GM12891 (cell line): Measurements from ENCODE around the gene PABPC3.
A peak's percentile ranks its signal among the peaks of the same experiment; 100 is the strongest.

ENCODE experiments used
- DNase-seq: peaks from one replicate; pipeline ENCODE4 v3.0.0; 2011; ENCODE audit warnings: low spot score; ENCODE audit not compliant: insufficient read length
- FAIRE-seq: peaks from 2 replicates; lab custom pipeline; 2011; peaks lifted over from hg19 to GRCh38; lab: Jason Lieb, UNC
- PAX5 ChIP-seq: IDR thresholded peaks from 2 replicates; pipeline ENCODE4 v1.6.1; 2011; ENCODE audit warnings: low read length, moderate library complexity, mild to moderate bottlenecking; ENCODE audit not compliant: insufficient read depth, severe bottlenecking
- POLR2A ChIP-seq: IDR thresholded peaks from 2 replicates; pipeline ENCODE4 v1.6.1; 2011; ENCODE audit warnings: low read depth, low read length, control low read depth
- POLR2AphosphoS5 ChIP-seq: IDR thresholded peaks from 2 replicates; pipeline ENCODE4 v1.6.1; 2011; ENCODE audit warnings: low read depth, low read length, control low read depth
- POU2F2 ChIP-seq: IDR thresholded peaks from 2 replicates; pipeline ENCODE4 v1.6.1; 2011; ENCODE audit warnings: low read depth, mild to moderate bottlenecking, control low read depth, low read length, moderate library complexity
- SPI1 ChIP-seq: IDR thresholded peaks from 2 replicates; pipeline ENCODE4 v1.6.1; 2011; ENCODE audit warnings: low read depth, low read length, control low read depth
- TAF1 ChIP-seq: IDR thresholded peaks from 2 replicates; pipeline ENCODE4 v1.6.1; 2011; ENCODE audit warnings: low read depth, low read length, control low read depth

Gene PABPC3

DNA sequence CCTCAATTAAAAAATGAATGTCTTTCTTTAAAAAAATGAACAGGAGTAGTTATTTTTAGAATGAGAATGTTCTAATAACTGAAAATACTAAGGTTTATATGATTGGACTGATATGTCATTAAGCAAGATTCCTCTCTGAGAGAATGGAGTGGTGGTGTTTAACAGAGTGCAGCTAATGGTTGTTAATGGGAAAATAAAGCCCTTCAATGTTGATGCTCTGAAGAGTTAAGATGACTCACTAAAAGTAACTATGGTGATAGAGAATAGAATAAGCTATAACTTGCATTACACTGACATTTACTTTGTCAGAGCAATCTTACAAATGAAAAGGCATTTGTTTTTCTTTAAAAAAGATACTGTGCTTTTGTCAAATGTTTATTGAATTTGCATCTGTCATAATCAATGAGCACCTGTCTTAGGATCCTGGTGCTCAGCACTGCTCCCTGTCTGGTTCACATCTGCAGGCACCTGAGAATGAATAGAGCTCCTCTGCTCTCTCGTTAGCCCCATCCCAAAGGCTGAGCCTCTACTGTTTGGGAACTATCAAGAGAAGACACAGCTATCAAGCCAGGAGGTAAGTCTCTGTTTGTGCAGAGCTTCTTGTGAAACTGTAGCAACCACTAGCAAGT, 15.1 kb downstream of the PABPC3 start:
- no peak for DNase-seq
- TF ChIP-seq TAF1, result no peak
- TF ChIP-seq PAX5, result no peak
- no peak for TF ChIP-seq POU2F2
- TF ChIP-seq POLR2AphosphoS5, result no peak
- TF ChIP-seq POLR2A, result no peak
- TF ChIP-seq SPI1, result no peak
- no peak for FAIRE-seq

DNA sequence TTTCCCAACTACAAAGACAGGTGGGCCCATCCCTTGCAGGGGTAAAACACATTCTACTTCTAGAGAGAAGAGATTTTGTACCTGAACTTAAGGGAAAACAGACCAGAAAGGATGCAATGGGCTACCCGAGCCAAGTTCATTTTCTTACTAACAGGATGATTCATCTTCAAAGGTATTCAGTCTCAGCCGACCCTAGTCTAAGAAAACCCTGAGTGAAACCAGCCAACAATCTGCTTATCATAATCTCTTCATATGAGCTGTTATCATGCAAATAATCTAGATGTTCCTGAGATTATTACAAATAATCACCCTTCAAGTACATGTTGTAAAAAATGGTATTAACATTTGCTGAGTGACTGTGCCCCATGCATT, 15.6 kb downstream of the PABPC3 start:
- FAIRE-seq (no peak), DNase-seq (no peak)
- no peak for TF ChIP-seq POLR2A
- no peak for TF ChIP-seq SPI1
- no peak for TF ChIP-seq POLR2AphosphoS5
- no peak for TF ChIP-seq POU2F2
- TF ChIP-seq TAF1, result no peak
- TF ChIP-seq PAX5, result no peak

DNA sequence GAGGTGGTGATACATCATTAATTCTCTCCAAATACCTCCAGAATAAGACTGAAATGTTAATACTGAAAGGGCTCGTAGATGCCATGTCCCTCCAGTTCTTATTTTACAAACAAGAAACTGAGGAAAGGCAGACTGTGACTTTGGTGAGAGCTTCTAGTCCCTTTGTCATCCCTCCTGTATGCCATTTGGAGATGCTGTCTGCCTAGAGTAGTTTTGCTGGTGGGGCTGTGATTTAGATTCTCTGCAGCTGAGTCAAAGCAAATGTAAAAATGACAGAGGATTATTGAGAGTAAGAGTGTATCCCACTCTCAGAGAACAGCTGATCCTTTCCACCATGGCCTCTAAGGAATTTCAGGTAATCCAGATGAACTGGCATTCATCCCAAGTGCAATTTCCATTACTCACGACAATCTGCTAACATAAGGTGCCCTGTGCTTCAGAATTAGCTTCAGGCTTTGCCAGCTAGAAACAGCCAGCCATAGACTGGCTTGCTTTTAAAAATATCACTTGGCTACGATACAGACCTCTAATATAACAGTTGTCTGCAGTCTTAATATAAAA, 16.8 kb downstream of the PABPC3 start:
- DNase-seq (no peak), FAIRE-seq (no peak)
- TF ChIP-seq POLR2AphosphoS5 (no peak), TAF1 (no peak), POU2F2 (no peak), POLR2A (no peak), SPI1 (no peak), PAX5 (no peak)

DNA sequence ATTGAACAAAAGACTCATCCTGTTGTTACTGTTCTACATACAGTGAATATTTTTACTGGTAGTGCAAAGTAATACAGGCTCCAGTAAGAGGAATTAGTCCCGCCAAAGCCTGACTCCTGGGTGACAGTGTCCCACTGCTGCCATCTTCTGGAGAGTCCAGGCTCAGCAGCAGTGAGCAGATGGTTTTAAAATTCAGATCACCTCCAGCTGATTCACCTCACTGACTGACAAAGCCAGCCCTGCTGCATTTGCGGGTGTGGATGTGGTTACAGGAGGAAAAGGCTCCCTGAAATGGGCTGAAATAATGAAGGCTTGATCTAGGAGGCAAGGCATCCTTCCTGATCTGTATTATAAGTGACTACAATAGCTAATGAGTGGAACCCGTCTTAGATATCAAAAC, 18.3 kb downstream of the PABPC3 start:
- DNase-seq (peak; percentile 43), FAIRE-seq (peak; percentile 76)
- TF ChIP-seq POU2F2 (0 out of 2 replicates have a peak, but pooled peaks have one; percentile 26), SPI1 (no peak)

DNA sequence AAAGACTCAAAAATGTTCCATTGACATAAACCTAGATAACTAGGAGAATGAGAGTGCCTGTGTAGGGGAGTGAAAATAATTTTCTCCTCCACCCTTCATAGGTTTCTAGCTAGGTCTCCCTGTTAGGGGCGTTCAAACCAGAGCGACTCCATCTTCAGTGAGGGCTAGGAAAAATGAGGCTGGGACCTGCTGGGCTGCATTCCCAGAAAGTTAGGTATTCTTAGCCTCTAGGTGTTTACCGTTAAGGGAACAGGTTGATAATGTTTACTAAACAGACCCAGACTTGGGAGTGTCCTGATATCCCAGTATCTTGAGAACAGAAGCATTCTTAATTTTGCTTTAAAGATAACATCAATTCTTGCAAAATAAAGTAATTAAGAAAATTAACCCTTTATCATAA, 20.1 kb downstream of the PABPC3 start:
- no peak for FAIRE-seq
- no peak for DNase-seq
- TF ChIP-seq SPI1 (no peak), TAF1 (no peak), POU2F2 (no peak), PAX5 (no peak), POLR2A (no peak), POLR2AphosphoS5 (no peak)

DNA sequence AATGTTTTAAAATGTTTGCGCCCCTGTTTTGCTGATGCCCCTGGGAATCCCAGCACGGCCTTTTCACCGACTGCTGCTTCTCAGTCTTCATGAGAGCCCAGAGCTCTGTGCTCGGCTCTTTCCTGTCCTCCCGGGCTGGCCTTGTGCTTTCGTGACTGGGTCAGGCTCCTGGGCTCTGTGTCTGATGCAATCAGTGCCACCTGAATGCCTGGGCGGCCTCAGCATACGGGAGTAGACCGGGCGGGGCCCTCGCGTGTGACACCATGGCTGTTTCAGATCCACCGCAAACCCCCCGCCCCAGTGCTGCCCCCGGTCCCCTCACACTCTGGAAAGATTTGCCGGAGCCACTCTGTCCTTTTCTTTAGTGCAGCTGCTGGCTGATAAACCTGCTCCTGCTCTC, 21.4 kb downstream of the PABPC3 start:
- no peak for FAIRE-seq
- DNase-seq, result no peak
- TF ChIP-seq POU2F2 (no peak), POLR2AphosphoS5 (no peak), TAF1 (no peak), POLR2A (no peak), PAX5 (no peak), SPI1 (no peak)

DNA sequence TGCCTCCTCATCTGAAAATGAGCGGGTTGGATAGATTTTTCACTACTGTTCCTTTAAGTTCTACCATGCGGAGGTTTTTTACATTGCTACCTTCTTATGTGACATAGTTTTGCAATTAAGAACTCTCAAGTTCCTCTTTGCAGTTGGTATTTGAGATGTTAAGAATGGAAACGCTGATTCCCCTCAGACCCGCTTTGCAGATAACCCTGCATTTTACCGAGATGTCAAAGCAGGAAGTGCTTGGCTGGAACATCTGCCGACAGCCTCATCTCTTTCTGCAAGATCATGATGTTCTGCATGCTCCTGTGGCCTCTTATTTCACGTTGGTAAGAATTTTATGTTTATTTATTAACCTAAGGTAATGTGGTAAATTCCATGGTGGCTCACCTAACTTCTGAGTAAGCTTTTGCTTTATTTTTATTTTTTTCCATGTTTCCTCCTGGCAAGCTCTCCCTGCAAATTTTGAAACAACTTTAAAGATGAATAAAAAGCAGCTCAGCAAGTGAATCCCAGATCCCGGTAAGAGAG, 22.5 kb downstream of the PABPC3 start:
- no peak for TF ChIP-seq TAF1
- peak; percentile 53 for TF ChIP-seq SPI1
- DNase-seq (no peak), FAIRE-seq (no peak)

DNA sequence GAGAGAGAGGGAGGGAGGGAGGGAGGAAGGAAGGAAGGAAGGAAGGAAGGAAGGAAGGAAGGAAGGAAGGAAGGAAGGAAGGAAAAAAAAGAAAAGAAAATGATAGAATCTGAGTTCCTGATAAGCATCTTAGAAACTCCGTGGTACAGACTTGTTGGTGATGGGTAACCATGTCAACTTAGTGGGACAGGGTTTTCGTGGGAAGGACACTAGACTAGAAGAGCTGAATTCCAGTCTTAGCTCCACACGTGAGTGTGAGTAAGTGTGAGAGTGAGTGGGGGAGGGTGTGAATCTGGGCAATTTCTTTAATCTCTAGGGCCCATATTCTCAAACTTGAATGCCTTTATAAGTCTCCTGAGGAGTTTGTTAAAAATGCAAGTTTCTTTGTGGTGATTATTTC, 35.0 kb downstream of the PABPC3 start:
- FAIRE-seq (no peak), DNase-seq (no peak)
- no peak for TF ChIP-seq SPI1
- TF ChIP-seq POLR2AphosphoS5, result no peak
- TF ChIP-seq POU2F2, result no peak
- TF ChIP-seq TAF1, result no peak
- TF ChIP-seq POLR2A, result no peak
- TF ChIP-seq PAX5, result no peak

DNA sequence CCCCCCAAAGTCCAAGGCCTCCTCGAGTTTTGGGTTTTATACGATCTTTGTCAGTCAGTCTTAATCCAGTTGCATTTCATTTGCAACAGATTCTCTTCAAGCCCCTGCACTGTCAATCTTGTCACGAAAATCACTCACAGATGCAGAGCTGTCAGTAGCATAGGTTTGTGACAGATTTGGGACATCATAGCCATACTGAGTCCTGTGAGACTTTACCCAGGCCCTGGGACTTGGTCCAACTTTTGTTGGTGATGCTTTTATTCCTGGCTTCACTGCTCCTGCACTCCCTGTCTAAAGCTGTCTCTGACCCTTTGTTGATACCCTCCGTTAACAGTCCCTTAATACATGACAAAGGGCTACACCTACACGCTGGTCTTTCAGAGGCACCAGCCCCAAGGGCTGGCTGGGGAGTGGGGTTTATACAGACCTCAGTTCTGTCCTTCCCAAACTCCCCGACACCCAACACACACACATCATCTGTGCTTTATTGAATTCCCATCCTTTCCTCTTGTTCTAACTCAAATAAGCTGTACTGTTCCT, 36.0 kb downstream of the PABPC3 start:
- DNase-seq (no peak), FAIRE-seq (no peak)
- TF ChIP-seq POLR2A (no peak), TAF1 (no peak), SPI1 (no peak), POLR2AphosphoS5 (no peak)

DNA sequence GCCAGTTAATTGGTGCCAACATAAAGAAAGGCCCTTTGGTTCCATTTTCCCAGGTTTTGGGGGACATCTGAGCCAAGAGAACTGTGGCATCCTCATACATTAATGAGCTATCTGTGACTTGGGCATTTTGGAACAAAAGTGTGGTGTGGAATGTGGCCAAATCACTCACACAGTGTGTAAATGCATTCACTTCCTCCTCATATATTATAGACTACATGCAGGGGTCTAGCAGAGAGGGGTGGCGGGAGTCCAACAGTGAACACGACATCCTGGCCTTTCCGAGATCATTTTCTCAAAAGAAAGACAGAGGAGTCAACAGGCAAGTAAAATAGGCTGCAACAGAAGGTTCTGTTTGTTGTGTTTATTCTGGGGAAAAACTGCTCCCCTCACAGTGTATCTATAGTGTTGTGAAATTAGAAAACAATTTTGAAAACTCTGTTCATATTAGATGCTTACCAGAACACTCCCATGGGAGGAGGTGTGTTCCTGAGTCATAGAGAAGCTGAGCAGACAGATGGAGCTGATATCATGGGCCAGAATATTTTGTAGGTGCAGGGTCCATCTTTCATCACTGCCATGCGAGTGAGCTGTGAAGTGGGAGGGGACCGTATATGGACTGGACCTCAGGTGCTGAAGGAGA, 36.9 kb downstream of the PABPC3 start:
- FAIRE-seq (no peak), DNase-seq (no peak)
- no peak for TF ChIP-seq PAX5
- TF ChIP-seq TAF1, result no peak
- no peak for TF ChIP-seq POU2F2
- no peak for TF ChIP-seq POLR2A
- TF ChIP-seq SPI1, result no peak
- TF ChIP-seq POLR2AphosphoS5, result no peak
